ENCODE data around the gene EVI5L.

DNA sequence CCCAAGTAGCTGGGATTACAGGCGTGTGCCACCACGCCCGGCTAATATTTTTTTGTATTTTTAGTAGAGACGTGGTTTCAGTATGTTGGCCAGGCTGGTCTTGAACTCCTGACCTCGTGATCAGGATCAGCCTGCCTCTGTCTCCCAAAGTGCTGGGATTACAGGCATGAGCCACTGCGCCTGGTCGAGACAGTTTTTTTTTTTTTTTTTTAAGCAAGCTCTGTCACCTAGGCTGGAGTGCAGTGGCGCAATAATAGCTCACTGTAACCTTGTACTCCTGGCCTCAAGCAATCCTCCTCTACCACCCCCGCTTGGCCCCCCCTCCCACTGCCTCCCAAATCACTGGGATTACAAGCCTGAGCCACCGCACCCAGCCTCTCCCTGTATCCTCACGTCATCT lies 67.3 kb downstream of the EVI5L start:
- TF ChIP-seq CTCF (IDR thresholded peaks at IDR 0.05) (no peak), POLR2AphosphoS5 (IDR thresholded peaks at IDR 0.05) (no peak)

Measured in breast epithelium (tissue), 3 donors.